ENCODE data around the gene PLXNA3.
A peak's percentile ranks its signal among the peaks of the same experiment; 100 is the strongest.

PLXNA3 gene

DNA sequence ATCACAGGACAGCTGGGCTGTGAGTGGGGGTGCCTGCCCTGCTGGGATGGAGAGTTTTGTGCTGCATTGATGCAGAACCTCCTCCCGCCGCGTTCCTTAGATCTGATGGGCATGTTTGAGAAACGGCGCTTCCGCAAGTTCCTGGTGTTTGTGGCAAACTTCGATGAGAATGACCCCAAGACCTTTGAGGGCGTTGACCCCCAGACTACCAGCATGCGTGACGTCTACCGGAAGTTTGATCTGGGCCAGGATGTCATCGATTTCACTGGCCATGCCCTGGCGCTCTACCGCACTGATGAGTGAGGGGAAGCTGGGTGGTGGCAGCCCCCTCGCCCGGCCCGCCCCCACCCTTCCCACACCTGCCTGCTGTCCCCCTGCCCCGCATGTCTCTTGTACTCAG is 18.2 kb upstream of the PLXNA3 start:
- no peak overlapping the region for H3K4me3 ChIP-seq (ENCODE audit: low read depth, low read length)
- TF ChIP-seq, protein P1, sequence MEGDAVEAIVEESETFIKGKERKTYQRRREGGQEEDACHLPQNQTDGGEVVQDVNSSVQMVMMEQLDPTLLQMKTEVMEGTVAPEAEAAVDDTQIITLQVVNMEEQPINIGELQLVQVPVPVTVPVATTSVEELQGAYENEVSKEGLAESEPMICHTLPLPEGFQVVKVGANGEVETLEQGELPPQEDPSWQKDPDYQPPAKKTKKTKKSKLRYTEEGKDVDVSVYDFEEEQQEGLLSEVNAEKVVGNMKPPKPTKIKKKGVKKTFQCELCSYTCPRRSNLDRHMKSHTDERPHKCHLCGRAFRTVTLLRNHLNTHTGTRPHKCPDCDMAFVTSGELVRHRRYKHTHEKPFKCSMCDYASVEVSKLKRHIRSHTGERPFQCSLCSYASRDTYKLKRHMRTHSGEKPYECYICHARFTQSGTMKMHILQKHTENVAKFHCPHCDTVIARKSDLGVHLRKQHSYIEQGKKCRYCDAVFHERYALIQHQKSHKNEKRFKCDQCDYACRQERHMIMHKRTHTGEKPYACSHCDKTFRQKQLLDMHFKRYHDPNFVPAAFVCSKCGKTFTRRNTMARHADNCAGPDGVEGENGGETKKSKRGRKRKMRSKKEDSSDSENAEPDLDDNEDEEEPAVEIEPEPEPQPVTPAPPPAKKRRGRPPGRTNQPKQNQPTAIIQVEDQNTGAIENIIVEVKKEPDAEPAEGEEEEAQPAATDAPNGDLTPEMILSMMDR (IDR thresholded peaks at IDR 0.05; ENCODE audit: low read depth, low read length, missing control alignments) = no peak
- DNase-seq (ENCODE audit: low read depth) = no peak
- in situ Hi-C loops (cut with HindIII; ENCODE audit: low sequenced_read_pairs) = no loop called here

DNA sequence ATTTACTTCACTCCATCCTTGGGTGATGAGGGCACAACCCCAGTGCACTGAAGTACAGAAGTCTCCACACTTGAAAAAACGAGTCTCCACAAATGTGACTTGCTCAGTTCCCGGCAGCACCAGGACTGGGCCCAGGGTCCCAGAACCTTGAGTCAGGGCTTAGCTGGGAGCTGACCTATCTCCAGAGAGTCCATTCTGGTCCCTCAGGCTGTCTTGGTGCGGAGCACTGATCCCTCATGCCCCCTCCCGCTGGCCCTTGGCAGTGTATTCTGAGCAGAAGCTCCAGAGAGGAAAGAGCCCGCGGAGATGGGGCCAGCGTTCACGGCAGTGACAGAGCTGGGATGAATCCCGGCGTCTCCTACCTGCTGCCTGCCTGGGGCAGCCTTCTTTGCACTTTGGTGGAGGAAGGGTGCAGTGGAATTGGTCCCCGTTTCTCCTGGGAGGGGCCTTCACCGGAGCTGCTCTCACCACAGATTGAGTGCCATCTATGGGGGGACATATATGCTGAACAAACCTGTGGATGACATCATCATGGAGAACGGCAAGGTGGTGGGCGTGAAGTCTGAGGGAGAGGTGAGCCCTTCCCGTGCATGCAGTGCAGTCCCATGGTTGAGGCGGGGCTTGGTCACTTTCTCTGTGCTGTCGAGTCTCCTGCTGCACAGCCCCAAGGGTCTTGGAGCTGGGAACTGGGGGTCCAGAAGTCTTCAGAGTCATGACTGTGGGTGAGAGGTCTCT is 17.3 kb upstream of the PLXNA3 start:
- TF ChIP-seq, protein P1 (IDR thresholded peaks at IDR 0.05; ENCODE audit: low read depth, low read length, missing control alignments) = no peak
- DNase-seq (ENCODE audit: low read depth) = no peak
- in situ Hi-C loops (cut with HindIII; ENCODE audit: low sequenced_read_pairs) = no loop called here
- no peak overlapping the region for H3K4me3 ChIP-seq (ENCODE audit: low read depth, low read length)

DNA sequence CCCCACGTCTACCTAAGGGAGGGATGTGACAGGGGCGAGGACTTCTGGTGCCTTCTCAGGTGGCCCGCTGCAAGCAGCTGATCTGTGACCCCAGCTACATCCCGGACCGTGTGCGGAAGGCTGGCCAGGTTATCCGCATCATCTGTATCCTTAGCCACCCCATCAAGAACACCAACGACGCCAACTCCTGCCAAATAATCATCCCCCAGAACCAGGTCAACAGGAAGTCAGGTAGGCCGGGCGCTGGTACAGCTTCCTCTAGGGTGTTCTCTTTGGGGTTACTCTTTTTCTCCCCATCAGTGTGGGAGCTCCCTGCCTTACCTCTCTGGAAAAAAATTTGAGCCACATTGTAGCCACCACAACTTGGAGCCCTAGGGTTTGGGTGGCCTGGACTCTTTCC is 16.5 kb upstream of the PLXNA3 start:
- no peak overlapping the region for H3K4me3 ChIP-seq (ENCODE audit: low read depth, low read length)
- TF ChIP-seq, protein P1 (IDR thresholded peaks at IDR 0.05; ENCODE audit: low read depth, low read length, missing control alignments) = no peak
- DNase-seq (ENCODE audit: low read depth) = no peak
- in situ Hi-C loops (cut with HindIII; ENCODE audit: low sequenced_read_pairs) = no loop called here

DNA sequence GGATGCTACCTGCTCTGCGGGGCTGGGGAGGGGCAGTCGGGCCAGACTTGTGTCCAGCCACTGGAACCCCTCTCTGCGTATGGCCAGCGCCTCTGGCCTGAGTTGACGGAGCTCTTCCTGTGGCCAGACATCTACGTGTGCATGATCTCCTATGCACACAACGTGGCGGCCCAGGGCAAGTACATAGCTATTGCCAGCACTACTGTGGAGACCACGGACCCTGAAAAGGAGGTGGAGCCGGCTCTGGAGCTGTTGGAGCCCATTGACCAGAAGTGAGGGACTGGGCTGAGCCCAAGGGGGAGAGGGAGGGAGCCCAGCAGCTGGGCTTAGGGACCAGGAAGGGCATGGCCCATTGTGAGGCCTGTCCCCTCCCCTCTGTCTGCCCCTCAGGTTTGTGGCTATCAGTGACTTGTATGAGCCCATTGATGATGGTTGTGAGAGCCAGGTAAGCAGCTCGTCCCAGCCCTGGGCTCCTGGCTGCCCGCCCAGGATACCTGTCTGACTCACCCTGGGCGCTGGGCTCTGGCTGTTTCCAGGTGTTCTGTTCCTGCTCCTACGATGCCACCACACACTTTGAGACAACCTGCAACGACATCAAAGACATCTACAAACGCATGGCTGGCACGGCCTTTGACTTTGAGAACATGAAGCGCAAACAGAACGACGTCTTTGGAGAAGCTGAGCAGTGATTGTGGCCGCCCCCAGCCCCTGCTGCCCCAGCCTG is 15.9 kb upstream of the PLXNA3 start:
- in situ Hi-C loops (cut with HindIII; ENCODE audit: low sequenced_read_pairs) = no loop called here
- TF ChIP-seq, protein P1 (IDR thresholded peaks at IDR 0.05; ENCODE audit: low read depth, low read length, missing control alignments) = no peak
- no peak for DNase-seq (ENCODE audit: low read depth)
- H3K4me3 ChIP-seq (ENCODE audit: low read depth, low read length) = no peak overlapping the region

DNA sequence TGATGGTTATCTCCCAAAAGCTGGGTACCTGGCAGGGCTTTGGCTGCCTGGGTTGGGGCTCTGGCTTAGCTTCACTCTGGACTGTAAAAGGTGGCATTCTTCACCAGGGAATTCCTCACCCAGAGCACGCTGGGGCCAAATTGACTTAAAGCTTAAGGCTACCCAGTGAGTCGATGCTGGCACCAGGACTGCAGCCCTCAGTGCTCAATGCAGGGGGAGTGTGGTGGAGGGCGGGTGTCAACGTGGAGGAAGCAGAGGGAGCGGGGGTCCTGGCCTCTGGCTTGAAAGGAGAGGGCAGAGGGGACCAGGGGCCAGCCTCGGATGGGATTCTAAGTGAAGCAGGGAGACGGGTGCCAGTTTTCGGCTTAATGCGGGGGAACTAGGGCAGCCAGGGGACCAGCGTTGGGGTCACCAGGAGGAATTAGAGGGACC is 14.6 kb upstream of the PLXNA3 start:
- TF ChIP-seq, protein P1 (IDR thresholded peaks at IDR 0.05; ENCODE audit: low read depth, low read length, missing control alignments) = no peak
- DNase-seq (ENCODE audit: low read depth) = no peak
- in situ Hi-C loops (cut with HindIII; ENCODE audit: low sequenced_read_pairs) = no loop called here
- peak overlapping the region; percentile 25 for H3K4me3 ChIP-seq (ENCODE audit: low read depth, low read length)

DNA sequence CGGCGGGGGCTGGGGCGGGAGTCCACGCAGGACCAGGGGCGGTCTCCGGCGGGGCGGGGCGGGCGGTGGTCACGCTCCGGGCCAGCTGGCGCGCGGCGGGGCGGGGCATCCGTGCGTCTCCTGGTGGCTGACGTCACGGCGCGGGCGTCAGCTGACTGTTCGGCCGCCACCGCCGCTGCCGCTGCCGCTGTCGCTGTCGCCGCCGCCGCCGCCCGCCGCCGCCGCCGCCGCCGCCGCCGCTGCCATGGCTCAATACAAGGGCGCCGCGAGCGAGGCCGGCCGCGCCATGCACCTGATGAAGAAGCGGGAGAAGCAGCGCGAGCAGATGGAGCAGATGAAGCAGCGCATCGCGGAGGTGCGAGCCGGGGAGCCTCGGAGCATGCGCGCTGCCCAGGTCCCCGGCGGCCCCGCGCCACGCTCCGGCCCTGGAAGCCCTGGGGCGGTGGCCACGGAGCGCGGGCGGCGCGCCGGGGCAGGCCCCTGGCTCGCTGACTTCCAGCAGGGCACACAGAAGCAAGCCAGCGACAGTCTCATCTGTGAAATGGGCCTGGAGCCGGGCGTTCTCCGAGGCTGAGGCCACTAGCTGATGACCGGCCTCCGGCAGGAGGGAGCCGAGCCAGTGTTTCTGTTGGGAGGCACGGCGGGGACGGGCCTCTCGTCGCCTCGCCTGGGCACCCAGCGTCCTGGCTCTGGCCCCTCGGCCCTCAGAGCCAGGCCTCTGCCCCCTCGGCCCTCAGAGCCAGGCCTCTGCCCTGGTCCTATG is 13.9 kb upstream of the PLXNA3 start, which contains the start of gene FAM50A:
Gene FAM50A (plus strand): TSS at position 150 of the 763 bp plus-strand sequence. CDS start 95 bp downstream, at position 245.
- peak within 1 kb of the TSS; percentile 54 for H3K4me3 ChIP-seq (ENCODE audit: low read depth, low read length)
- TF ChIP-seq, protein P1 (IDR thresholded peaks at IDR 0.05; ENCODE audit: low read depth, low read length, missing control alignments) = no peak
- no peak for DNase-seq (ENCODE audit: low read depth)
- in situ Hi-C loops (cut with HindIII; ENCODE audit: low sequenced_read_pairs) = no loop called here
